ENCODE measurements around the gene GANC.
A peak's percentile ranks its signal among the peaks of the same experiment; 100 is the strongest.
"Not testable (repeated sequence)": the region's sequence is repeated elsewhere in the genome, so short reads cannot be mapped to it uniquely, and the experiment has no call there.

GANC gene, protein sequence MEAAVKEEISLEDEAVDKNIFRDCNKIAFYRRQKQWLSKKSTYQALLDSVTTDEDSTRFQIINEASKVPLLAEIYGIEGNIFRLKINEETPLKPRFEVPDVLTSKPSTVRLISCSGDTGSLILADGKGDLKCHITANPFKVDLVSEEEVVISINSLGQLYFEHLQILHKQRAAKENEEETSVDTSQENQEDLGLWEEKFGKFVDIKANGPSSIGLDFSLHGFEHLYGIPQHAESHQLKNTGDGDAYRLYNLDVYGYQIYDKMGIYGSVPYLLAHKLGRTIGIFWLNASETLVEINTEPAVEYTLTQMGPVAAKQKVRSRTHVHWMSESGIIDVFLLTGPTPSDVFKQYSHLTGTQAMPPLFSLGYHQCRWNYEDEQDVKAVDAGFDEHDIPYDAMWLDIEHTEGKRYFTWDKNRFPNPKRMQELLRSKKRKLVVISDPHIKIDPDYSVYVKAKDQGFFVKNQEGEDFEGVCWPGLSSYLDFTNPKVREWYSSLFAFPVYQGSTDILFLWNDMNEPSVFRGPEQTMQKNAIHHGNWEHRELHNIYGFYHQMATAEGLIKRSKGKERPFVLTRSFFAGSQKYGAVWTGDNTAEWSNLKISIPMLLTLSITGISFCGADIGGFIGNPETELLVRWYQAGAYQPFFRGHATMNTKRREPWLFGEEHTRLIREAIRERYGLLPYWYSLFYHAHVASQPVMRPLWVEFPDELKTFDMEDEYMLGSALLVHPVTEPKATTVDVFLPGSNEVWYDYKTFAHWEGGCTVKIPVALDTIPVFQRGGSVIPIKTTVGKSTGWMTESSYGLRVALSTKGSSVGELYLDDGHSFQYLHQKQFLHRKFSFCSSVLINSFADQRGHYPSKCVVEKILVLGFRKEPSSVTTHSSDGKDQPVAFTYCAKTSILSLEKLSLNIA (N-terminal part only)

DNA sequence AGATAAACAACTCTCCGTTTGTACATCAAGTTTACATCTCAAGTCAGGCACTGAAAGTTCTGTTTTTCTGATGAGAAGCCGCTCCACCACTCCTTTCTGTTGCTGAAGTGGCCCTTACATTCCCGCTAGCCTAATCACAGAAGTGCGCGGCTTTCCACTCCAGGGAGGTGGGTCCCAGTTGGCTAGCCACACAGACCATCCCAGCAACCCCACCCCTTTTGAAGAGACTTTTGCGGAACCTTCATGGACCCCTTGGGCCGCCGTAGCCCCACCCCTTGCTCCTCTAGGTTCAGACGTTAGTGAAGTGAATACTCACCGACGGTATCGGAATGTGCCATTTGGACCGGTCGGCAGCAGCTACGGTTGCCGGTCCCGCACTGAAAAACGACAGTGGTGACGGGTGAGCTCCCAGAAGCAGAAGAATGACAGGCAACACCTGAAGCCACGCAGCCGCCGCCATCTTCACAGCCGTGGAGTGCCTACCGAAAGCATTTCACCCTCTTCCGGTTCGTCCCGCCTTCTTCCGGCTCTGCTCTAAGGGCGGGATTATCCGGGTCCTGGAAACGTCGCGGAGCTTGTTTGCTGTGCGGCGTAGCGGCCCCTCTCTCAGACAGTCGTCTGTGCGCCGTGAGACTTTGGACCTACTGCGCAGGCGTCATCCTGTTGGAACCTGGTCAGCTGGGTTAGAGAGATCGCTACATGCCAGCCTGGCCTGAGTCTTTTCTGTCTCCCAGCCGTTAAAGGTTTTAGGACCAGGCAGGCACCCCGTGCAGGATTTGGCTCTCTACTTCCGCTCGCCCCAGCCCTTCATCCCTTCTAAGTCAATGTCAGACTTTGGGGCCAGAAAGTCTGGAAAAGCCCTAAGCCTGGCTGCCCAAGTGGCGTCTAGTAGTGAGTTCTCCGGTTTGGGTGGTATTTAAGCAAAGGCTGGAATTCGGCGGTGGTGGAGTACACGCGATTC lies at the start of gene GANC, which contains the start of gene TMEM87A:
TSS of gene GANC (plus strand) at position 263 of the 961 bp plus-strand sequence. CDS start 1,281 bp downstream, outside the sequence.
TSS of gene TMEM87A (minus strand) at position 495 of the 961 bp plus-strand sequence. CDS start at position 460, 35 bp downstream.
- DNase-seq (ENCODE audit: low read depth in 3 of 3) = peak; percentile 90 to 95 (median 95)

DNA sequence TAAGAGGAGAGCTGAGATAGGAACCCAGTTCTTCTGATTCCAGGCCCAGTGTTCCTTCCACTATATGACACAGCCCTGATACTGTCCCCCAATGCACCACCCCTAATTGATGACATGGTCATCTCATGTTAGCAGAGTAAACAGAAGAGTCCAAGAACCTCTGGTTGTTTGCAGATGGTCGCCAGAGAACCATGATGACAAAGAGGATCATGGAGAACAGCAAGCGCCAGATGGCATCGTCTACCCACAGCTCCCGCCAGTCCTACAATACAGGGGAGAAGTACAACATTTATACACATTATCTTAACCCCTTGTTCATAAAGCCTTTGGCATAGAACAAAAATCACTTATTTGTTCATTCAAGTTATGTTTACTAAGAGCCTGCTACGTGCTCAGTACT lies 46.4 kb upstream of the GANC start:
- DNase-seq (ENCODE audit: low read depth in 3 of 3) = no peak

DNA sequence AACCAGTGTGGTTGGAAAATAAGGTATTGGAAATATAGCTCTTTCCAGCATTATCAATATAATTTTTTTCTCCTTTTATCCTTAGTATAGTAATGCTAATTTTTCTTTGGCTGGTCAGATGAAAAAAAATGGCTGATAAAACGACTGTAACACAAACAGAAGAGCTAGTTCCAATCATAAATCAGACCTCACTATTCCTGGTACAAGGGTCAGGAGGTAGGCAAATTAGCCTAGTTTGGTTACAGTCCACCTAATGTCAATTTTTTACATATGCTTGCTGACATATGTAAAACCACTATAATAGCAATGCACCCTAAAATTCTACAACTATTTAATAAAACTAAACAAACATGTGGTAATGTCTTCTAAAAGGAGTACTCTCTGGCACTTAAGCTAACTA lies 45.0 kb upstream of the GANC start:
- no peak for DNase-seq (ENCODE audit: low read depth in 3 of 3)

DNA sequence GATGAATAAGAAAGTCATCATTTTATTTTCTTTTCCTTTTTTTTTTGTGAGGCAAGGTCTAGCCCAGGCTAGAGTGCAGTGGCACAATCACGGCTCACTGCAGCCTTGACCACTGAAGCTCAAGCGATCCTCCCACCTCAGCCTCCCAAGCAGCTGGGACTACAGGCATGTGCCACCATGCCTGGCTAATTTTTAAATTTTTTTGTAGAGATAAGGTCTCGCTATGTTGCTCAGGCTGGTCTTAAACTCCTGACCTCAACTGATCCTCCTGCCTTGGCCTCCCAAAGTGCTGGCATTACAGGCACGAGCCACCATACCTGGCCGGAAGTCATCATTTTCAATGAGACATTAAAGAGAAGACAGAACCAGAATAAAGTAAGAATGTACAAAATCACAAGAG lies 44.0 kb upstream of the GANC start:
- DNase-seq (ENCODE audit: low read depth in 3 of 3) = not testable (repeated sequence)

DNA sequence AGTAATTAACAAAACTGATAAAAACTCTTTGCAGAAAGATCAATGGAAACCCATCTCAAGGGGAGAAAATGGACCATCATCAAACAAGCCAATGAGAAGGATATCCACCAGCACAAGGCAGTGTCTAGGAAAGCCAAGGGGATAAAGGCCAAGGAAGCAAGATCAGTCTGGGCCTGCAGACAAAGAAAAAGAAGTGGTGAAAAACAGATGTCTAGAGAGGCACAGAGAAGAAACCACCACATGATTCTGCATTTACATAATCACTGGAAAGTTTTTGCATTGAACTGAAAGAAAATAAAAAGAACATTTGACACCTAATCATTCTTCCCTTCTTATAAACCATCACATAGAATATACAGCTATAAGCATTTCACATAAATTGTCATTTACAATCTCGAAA lies 41.9 kb upstream of the GANC start:
- no peak for DNase-seq (ENCODE audit: low read depth in 3 of 3)

DNA sequence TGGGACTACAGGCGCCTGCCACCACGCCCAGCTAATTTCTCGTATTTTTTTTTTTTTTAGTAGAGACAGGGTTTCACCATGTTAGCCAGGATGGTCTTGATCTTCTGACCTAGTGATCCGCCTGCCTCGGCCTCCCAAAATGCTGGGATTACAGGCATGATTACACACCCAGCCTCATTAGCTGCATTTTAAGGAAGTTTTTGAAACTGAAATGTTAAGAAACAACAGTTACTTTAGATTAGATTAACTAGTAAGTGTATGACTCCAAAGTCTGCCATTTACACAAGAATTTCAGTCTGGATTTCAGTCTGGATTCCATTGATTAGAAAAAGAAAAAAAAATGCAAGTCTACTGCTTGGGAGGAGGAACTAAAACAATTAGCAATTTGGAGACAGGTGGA lies 40.4 kb upstream of the GANC start:
- DNase-seq (ENCODE audit: low read depth in 3 of 3) = no peak

DNA sequence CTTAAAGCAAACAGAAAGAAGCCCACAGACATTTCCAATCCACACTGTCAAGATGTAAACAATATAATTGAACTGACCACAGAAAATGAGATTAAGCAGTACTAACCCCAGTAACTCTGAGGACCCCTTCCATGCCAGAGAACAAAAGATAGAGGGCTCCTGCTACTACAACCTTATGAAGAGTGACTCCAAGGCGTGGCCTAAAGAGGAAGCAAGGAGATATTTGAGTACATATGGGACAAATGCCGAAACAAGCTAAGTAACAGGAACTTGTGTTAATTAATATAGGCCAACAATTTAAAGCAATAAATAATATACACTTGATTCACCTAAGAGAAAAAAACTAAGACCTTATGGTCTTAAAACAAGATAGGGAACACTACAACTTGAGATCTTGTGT lies 39.9 kb upstream of the GANC start:
- DNase-seq (ENCODE audit: low read depth in 3 of 3) = no peak

DNA sequence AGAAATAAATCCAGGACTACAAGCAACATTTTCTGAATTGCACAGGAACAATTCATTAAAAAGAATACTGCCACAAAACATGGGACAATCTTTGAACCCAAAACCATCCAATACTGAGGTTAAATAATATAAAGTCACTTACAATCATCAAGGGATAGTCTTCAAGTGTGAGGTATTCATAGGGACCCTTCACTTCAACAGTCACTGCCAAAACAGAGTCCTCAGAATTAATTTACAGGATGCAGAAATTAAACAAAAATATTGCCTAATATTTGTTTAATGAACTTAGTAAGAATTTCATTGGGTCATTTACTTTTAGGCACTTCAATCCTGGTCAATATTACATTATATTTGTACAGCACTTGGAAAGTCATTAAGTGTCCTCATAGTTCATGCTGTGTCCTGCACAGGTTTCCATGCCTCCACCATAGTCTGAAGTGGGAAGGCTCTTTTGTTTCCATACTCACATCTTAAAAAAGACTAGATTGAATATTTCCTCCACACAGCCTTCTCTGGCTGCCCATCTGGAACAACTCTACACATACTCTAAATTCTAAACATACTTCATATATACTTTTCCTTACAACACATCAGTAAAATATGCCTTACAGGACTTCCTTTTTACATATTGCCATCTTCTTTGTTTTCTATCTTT lies 33.3 kb upstream of the GANC start:
- DNase-seq (ENCODE audit: low read depth in 3 of 3) = no peak

DNA sequence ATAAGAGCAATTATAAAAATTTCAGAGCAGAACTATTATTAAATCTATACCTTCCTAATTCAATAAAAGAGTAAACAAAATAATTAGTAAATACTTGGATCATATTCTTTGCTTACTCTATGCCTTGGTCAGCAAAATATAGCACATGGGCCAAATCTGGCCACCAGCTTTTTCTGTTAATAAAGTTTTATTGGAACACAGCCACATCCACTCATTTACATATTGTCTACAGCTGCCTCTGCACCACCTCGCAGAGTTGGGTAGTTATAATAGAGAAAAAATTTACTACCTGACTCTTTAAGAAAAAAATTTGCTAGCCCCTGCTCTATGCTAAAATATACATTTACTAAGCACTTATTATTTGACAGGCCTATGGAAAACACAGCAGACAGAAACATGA lies 32.2 kb upstream of the GANC start:
- no peak for DNase-seq (ENCODE audit: low read depth in 3 of 3)

DNA sequence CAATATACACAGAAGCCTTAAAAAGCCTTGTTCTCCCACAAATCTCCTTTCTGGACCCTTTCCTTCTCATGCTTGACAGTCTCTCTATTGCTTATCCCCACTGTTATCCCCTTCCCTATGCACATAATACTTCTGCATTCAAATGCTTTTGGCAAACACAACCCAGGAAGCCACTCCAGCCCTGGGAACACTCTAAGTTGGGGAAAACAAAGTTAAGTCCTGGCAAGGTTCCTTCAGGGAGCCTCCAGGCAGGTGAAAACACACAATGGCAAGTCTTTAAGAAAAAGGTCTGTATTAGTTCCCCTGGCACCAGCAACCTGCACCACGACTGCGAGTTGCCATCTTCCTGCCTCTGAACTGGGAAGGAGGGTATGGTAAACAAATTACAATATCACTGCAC lies 19.7 kb upstream of the GANC start:
- DNase-seq (ENCODE audit: low read depth in 3 of 3) = no peak

DNA sequence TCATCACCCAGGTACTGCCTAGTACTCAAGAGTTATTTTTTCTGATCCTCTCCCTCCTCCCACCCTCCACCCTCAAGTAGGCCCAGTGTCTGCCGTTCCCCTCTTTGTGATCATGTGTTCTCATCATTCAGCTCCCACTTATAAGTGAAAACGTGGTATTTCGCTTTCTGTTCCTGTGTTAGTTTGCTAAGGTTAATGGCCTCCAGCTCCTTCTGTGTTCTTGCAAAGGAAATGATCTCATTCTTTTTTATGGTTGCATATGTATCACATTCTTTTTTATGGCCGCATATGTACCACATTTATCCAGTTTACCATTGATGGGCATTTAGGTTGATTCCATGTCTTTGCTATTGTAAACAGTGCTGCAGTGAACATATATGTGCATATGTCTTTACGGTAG lies 8.2 kb upstream of the GANC start:
- no peak for DNase-seq (ENCODE audit: low read depth in 3 of 3)

DNA sequence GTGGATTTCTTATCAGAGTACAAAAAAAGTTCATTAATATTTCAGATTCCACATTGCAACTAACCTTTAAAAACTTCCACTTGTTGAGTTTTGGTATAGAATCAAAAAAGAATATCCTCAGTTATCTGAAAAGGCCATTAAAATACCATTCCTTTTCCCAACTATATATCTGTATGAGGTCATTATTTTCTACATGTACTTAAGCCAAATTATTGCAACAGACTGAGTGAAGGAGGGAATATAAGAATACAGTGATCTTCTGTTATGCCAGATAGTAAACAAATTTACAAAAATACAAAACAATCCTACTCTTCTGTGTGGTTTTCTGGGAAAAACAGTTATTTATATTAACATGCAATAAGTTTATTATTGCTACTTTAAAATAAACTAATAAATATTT lies 5.7 kb upstream of the GANC start:
- no peak for DNase-seq (ENCODE audit: low read depth in 3 of 3)

DNA sequence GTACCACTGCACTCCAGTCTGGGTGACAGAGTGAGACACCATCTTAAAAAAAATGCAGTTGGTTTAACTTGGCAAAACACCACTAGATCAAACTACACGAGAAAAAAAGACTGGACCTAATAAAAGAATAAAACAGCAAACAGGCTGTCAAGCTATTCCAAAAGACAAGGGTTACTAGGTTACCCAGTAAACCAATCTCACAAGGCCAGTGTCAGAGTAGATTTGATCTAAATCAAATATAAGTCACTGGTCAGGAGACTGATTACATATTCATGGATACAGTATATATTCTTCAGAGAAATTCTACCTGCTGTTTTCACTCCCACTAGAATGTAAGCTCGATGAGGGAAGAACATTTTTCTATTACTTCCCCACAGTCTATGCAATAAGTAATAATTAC lies 2.5 kb upstream of the GANC start:
- no peak for DNase-seq (ENCODE audit: low read depth in 3 of 3)

DNA sequence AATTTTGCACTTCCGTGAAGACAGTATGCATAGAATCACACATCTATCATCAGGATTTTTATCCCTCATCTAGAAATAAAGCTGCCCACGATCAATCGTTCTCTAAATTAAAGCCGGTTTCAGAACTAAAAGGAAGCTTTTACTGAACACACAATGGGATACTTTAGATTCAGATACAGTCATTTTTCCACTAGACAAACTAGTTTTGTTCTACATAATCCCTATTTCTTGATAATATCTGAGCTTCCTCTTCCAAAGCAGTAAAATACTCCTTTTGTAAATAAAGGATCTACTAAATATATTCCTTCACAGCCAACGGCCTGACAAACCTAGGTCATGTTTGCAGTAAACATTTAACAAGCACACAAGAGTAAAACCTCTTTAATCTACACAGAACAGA lies 2.0 kb upstream of the GANC start:
- DNase-seq (ENCODE audit: low read depth in 3 of 3) = no peak

DNA sequence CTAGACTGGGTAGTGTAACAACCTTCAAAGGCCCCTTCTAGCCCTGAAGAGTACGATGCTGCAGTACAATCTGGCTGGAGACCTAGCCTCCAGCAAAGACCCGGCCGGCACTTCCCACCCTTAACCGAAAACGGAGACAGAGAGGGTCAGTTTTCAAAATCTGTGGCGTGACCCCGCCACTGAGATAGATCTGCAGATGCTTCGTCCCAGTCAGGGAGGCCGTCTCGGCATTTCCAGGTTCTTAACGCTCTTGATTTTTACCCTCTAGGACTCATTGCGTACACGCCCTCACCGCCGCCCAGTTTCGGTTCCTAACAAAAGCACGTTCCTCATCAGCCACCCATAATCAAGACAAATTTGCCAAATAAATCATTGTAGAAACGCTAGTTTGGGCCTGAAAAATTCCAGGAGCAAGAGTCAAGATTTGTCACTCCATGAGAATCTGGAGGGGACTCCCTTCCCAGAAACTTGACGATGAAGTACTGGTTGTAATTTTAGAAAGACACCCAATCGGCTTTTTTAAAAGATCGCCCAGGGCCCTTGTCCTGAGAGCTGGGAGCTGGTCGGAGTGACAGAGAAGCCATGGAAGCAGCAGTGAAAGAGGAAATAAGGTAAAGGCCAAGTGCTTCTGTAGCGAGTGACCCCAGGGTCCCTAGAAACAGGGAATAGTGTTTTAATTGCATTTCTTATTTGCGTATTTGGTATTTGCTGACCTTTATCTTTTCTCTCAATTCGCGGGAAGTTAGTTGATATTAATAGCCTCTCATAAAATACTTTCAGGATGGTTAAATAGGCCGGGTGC lies 1.1 kb downstream of the GANC start:
- DNase-seq (ENCODE audit: low read depth in 3 of 3) = peak; percentile 41 to 67 (median 47)

DNA sequence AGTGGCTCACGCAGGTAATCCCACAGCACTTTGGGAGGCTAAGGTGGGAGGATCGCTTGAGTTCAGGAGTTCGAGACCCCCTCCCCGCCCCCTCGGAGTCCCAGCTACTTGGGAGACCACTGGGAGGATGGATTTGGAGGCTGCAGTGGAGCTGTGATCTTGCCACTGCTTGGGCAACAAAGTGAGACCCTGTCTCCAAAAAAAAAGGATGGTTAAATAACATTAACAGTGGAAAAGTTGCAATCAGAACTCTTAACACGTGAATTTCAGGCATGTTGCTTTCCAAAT lies 1.6 kb downstream of the GANC start:
- no peak for DNase-seq (ENCODE audit: low read depth in 3 of 3)

DNA sequence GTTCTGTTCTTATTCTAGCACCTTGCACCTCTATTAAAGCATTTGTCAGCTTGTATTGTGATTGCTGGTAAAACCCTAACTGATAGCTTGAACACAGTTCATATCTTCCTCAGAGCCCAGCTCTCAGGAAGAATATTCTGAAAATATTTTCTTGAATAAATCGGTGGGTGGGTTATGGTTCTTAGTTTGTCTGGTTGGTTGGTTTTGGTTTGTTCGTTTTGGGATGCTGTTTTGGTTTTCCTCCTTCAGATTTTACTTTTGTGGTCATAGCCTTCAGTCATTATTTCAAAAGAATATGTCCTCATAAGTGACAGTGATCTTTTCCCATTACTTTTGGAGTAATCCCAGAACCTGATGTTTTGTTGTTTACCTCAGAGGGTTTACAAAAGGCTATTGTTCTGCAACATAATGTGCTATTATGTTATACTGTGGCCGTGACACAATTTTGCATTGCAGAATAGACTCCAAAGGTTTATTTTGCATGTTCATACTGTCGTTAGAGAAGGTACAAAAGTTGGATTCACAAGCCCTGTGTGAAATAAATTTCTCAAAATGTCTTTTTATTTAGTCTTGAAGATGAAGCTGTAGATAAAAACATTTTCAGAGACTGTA lies 2.9 kb downstream of the GANC start:
- DNase-seq (ENCODE audit: low read depth in 3 of 3) = no peak

DNA sequence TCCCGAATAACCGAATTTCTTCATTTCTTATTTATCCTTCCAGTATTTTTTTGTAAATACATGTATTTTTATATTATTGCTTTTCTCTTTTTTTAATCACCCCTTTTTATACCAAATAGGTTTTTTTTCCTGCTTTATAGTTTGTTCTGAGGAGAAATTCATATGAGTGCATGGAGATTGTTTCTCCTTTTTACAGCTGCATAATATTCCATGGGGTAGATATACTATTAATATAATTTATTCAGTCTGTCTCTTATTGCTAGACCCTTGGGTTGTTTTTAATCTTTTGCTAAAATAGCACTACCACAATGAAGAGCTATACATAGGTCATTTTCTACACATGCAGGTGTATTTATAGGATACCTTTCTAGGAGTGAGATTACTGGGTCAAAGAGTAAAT lies 3.8 kb downstream of the GANC start:
- no peak for DNase-seq (ENCODE audit: low read depth in 3 of 3)

DNA sequence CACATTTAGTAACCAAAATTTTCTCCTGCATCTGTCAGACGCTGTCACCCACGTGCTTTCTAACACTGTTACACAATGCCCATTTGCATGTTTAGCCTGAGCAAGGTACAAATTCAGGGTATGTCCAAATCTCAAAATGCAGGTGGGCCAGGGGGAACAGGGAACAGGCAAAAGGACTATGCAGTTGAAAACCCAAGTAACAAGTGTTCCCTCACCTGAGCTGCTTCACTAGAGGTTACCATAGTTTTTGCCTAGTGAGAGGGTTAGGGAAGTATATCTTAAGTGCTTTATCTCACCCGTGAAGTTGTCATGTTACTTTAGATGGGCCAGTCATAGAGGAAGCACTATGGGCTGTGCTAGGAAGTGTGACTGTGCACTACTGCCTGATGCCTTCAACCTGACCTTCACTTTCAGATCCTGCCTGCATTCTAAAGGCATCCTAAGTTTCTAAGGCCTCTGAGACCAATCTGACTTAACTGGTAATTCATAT lies 6.3 kb downstream of the GANC start:
- DNase-seq (ENCODE audit: low read depth in 3 of 3) = no peak

DNA sequence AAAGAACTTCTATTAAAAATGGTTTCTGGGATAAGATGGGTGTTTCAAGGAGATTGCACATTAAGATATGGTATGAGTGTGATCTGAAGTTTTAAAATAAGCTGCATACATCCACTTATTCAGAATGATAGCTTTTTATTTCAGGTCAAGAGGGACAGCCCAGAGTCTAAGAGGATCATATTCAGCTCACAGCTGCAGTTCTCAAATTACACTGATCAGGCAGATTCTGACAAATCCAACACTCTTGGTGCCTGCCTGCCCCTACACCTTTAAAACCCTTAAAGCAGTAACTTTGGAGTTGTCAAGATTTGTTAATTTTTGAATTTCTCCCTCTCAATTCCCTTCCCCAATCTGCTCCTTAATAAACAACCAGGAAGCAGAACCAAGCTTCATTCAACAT lies 9.3 kb downstream of the GANC start:
- no peak for DNase-seq (ENCODE audit: low read depth in 3 of 3)
